ENCODE measurements around the gene PNPLA2.

DNA sequence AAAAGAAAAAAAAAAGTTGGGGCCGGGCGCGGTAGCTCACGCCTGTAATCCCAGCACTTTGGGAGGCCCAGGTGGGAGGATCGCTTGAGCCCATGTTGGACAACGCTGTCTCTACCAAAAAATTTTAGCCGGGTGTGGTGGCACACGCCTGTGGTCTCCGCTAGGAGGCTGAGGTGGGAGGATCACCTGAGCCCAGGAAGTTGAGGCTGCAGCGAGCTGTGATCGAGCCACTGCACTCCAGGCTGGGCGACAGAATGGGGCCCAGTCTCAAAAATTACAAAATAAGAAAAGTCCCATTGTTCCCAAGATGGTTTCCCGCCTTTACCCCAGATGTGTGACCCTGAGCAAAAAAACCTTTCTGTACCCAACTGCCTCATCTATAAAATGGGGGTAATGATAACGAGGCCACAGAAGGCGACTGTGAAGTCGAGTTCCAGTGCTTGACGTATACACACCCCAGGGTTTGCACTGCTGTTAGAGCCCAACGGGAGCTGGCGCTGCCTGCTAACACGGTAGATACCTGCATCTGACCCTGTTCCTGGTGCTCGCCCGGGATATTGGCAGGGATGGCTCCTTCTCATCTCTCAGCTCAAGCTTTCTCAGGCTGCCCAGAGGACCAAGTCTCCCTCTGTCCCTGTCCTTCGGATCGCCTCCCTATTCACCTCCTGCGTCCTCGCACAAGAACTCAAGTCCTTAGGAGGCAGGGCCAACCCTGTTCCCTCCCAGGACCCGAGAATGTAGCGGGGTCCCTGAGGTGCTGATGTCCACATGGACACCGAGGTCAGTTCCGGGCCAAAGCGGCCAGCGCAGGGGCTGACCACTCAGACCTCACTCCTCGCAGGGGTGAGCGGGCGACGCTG is 10.1 kb upstream of the PNPLA2 start:
- TF ChIP-seq, protein P1, sequence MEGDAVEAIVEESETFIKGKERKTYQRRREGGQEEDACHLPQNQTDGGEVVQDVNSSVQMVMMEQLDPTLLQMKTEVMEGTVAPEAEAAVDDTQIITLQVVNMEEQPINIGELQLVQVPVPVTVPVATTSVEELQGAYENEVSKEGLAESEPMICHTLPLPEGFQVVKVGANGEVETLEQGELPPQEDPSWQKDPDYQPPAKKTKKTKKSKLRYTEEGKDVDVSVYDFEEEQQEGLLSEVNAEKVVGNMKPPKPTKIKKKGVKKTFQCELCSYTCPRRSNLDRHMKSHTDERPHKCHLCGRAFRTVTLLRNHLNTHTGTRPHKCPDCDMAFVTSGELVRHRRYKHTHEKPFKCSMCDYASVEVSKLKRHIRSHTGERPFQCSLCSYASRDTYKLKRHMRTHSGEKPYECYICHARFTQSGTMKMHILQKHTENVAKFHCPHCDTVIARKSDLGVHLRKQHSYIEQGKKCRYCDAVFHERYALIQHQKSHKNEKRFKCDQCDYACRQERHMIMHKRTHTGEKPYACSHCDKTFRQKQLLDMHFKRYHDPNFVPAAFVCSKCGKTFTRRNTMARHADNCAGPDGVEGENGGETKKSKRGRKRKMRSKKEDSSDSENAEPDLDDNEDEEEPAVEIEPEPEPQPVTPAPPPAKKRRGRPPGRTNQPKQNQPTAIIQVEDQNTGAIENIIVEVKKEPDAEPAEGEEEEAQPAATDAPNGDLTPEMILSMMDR (conservative IDR thresholded peaks at IDR 0.05 in 1 of 2, IDR thresholded peaks at IDR 0.05 in 1 of 2; ENCODE audit: low read depth in 1 of 2, low read length in 2 of 2) = no peak
- TF ChIP-seq EZH2 (IDR thresholded peaks at IDR 0.05; ENCODE audit: low read length, missing control alignments) = no peak
